ENCODE measurements around the gene SLC35E3.

DNA sequence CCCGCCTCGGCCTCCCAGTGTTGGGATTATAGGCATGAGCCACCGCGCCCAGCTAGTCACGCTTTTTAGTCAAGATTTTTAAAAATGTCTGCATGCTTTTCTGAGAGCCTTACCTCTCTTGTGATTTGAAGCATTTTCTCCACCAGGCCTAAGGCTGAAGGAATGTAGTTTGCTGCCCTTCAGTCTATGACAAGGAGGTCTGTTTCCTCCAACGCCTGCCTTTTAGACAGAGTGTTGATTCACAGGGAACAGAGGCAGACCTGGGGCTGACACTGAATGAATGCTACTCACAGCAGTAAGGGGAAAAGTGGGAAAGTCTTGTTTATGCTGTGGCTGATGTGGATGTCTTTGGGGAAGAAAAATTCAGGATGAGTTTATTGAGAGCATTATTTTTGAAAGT, 34.8 kb downstream of the SLC35E3 start:
- no peak for TF ChIP-seq POLR2AphosphoS5 (IDR thresholded peaks at IDR 0.05)
- TF ChIP-seq, protein P1, sequence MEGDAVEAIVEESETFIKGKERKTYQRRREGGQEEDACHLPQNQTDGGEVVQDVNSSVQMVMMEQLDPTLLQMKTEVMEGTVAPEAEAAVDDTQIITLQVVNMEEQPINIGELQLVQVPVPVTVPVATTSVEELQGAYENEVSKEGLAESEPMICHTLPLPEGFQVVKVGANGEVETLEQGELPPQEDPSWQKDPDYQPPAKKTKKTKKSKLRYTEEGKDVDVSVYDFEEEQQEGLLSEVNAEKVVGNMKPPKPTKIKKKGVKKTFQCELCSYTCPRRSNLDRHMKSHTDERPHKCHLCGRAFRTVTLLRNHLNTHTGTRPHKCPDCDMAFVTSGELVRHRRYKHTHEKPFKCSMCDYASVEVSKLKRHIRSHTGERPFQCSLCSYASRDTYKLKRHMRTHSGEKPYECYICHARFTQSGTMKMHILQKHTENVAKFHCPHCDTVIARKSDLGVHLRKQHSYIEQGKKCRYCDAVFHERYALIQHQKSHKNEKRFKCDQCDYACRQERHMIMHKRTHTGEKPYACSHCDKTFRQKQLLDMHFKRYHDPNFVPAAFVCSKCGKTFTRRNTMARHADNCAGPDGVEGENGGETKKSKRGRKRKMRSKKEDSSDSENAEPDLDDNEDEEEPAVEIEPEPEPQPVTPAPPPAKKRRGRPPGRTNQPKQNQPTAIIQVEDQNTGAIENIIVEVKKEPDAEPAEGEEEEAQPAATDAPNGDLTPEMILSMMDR (IDR thresholded peaks at IDR 0.05): no peak
- no peak for TF ChIP-seq POLR2A (IDR thresholded peaks at IDR 0.05)

All from breast epithelium (tissue), 3 donors.